SK-N-MC (cell line): Measurements from ENCODE around the gene PTGFR.

Source experiments
- EZH2 ChIP-seq: fragments of 200-600 bp; sonication (generic); IDR thresholded peaks from one replicate; pipeline ENCODE4 v1.6.1; 2017; ENCODE audit warnings: antibody characterized with exemption
- FOXP2 ChIP-seq: optimal IDR thresholded peaks from 2 replicates; pipeline ENCODE3; 2011; ENCODE audit warnings: mild to moderate bottlenecking, moderate library complexity; ENCODE audit not compliant: insufficient read depth; ENCODE audit errors: extremely low read length, control extremely low read depth
- POLR2AphosphoS5 ChIP-seq: IDR thresholded peaks from 2 replicates; pipeline ENCODE4 v1.6.1; 2012; ENCODE audit warnings: mild to moderate bottlenecking, low read depth, low read length, borderline replicate concordance

- TF ChIP-seq POLR2AphosphoS5 (no peak), EZH2 (no peak), FOXP2 (no peak)
Measured at GRCh38 chr1:78565393-78565792, 74.6 kb downstream of the PTGFR start.
